ENCODE data around the gene GRIK2.

Gene GRIK2

DNA sequence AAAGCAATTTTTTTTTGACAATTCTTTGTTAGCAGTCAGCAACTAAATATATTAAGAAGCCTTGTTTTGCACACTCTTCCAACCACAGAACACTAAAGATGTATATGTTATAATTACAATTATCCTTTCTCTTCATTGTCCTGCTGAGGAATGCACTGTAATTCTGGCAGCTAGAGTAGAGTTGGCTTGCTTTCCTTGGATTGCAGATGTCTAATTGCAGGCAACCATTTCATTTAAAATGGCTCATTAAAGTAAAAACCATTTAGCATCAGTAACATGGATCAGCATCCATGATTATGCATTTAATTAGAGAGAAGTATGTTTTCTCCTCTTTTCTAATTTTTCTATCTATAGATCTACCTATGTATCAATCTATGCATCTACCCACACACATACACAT, 335.4 kb downstream of the GRIK2 start:
- no peak for DNase-seq

DNA sequence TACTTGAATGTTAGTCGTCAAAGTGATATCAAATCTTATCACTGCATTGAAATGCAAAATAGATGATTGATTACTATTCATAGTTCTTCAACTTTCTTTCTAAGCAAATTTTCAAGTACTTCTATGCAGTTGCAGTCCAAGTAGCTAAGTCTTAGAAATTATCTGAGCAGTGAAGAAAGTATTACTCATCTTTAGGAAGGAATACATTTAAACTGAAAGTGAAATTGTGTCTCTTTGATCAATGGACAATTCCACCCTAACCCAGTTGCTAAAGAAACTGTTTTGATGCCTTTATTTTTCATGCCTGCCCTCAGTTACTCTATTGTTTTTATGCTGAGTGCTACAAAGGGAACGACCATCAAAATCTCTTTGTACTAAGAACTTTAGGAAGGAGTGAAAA, 337.4 kb downstream of the GRIK2 start:
- peak; percentile 36 for DNase-seq

DNA sequence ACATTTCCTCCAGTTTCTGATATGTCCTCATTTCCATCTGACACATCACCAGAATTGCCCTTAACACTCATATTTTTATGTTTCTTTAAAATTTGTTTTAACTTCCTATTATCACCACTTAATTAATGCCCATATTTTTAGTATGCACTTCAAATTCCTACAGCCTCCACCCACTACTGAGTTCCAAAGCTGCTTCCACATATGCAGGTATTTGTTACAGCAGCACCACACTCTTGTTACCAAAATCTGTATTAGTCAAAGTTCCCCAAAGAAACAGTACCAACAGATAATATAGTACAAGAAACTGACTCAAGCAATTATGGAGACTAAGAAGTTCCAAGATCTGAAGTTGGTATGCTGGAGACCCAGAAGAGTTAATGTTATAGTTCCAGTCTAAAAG, 340.4 kb downstream of the GRIK2 start:
- DNase-seq = no peak

DNA sequence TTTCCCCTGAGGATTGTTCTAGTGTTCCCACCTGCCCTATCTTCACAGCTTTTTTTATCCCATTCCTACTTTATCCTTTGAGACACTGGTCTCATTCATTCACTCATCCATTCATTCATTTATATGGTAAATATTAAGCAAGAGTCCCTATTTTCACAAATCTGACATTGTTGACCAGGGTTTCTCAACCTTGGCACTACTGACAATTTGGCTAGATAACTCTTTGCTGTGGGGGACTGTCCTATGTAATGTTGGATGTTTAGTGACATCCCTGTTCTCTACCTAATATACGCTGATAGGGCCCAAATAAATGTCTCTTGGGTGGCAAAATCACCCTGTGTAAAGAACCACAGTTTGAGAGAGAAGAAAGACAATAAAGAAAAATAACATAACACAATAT, 345.0 kb downstream of the GRIK2 start:
- DNase-seq = no peak

DNA sequence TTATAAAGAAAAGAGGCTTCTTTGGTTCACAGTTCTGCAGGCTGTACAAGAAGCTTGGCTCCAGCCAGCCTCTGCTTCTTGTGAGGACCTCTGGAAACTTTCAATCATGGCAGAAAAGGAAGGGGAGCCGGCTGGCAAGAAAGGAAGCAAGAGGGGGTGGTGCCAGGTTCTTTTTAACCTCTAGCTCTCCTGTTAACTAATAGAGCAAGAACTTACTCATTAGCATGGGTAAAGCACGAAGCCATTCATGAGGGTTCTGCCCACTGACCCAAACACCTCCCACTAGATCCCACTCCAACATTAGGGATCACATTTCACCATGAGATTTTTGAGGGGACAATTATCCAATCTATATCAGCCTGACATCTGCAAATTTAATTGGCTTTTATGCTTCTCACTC, 347.1 kb downstream of the GRIK2 start:
- DNase-seq = no peak

DNA sequence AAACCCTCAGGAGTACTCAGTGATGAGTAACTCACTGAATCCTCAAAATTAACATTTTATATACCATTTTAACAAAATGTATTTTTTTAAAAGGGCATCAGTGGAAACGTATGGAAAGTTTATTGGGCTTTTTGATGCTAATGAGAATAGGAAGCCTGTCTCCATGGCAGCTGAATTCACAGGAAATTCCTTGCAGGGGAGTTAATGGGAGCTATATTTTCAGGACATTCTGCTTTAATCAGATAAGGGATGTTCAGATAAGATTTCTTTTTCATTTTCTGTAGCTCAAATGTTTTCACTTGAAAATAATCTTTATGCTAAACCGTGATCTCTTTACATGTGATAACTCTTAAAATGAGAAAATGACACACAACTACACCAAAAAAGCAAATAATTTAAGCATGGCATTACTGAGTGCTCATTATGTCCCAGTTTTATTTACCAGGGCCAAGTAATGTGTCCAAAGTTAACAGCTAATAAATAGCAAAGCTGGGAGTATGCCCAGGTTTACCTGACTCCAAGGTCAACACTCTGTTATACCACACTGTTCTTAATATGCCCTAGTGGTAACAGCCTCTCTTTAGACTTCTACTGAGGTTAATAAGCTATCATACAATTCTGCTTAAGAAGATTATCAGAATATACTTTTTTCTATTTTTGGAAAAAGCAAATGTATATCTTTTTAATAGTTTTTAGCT, 348.1 kb downstream of the GRIK2 start:
- DNase-seq = no peak

DNA sequence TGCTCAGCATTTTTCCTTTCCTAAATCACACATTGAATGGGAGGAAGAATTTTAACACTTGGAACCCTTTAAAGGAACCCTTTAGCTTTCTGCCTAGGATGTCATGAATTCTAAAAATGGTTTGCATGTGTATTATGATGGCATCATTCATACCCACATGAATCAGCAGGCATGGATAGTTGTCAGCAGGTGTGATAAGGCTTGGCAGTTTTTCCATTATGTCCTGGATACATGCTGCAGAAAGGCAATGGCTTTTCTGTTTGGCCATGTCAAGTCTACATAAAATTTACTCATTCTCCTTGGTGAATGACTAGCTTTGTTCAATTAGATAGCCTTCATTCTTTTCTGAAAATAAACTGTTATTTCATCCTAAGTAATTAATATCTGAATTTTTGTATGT, 353.7 kb downstream of the GRIK2 start:
- no peak for DNase-seq

DNA sequence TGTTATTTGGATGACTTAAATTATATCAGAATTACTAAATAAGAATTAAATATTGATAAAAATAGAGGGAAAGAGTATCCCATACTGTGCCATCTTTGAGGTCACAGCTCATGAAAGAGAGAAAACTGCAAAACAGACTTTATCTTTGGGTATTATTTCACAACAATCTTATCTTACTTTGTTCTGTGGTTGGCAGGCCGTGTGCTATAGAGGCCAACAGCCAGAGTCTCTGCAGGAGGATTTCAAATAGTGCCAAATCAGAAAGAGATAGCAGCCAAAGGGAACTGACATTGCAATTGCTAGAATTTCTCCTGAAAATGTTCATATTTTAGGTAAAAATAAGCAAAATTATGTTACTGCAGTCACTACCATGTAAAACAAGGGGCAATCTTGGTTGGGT, 354.2 kb downstream of the GRIK2 start:
- DNase-seq = no peak

DNA sequence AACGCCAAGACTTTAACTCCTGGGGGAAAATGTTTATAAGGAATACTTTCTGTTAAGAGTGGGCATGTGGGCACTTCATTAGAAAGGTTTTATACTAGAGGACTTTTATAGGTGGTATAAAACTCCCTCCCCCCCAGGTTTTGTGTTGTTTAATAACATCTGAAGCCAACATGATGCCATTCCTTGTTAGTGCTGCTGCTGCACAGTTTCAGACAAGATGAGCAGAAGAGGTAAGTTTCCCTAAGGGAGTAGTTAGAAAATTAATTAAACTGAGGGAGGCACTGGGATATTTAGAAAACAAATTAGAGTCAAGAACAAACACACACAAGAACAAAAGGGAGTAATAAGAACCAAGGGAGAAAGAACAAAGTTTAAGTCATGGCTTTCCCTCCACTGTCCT, 362.4 kb downstream of the GRIK2 start:
- no peak for DNase-seq

DNA sequence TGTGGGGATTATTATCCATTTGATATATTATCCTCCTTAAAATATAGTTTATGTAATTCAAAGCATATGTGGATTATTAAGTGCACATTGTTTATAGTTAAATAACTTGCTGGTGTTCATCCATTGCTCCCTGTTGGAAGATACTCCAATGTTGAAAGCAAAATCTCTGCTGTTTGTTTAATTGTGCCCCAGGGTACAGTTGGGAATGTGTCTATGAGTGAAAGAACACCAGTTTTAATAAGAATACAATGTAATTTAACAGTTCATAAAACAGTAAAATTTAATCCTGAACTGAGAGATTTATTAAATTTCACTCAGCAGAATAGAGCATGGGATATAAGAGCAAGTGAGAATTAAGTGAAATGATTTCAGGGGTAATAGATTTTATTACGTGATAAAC, 364.9 kb downstream of the GRIK2 start:
- DNase-seq = no peak

DNA sequence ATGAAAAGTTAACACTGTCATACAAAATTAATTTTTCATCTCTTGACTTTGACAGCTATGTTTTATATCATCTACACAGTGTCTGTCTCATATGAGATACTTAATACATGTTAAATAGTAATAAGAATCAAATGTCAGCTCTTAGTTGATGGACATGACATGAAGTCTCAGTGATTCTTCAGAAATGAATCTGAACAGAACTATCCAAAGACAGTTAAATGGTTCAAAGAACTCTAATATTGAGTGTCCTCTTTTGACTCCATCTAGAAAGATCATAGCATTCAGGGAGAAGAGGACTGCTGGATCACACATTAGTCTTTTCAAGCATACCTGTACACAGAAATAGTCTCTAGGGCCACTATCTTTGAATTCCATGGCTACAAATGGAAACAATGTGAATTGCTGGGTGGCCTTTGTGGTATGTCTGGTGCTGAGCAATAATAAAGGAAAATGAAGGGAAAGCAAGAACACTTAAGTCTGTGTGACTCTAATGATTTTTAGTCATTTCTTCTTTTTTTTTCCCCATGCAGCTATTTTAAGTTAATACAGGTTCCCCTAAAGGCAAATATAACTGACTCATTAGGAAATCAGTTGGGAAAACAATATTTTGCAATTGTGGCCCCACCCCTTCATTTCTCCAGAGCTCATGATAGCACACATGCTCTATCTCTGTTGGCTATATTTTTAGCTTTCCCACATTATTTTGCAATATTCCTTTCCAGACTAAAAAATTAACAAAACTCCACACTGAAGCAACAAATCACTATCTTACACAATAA, 367.5 kb downstream of the GRIK2 start:
- DNase-seq = peak; percentile 98

DNA sequence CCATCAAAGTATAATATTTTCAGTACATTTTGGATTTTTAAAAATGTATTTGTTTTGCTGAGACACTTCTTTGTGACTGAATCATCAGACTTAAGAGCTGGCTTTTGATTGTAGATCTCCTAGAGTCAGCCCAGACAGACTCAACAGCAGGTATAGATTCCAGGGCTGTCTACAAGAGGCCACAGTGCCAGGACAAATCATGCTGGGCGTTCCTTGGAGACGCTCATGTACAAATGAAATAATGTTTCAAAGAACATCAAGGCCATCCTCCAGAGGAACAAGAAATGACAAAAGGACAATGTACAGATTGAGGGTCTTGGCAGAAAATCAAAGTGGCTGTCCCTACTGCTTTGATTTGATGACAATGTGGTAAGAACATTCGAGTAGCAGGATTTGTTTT, 369.3 kb downstream of the GRIK2 start:
- DNase-seq = no peak

DNA sequence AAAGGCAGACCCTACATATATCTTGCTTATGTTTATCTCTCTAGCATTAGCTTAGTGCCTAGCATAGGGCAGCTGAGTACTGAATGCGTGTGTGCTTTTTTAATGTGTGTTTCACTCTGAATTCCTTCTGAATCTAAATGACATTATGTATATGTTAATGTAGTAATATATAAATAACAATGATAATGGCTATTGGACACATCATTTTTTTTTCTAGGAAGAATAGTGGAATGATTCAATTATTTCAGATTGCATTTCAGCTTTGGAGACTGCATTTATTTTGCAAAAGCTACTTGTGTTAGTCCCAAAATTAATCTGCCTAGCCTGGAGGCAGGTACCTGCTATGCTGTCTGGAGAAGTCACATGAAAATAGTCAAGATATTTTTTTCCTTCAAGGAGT, 371.8 kb downstream of the GRIK2 start:
- no peak for DNase-seq

DNA sequence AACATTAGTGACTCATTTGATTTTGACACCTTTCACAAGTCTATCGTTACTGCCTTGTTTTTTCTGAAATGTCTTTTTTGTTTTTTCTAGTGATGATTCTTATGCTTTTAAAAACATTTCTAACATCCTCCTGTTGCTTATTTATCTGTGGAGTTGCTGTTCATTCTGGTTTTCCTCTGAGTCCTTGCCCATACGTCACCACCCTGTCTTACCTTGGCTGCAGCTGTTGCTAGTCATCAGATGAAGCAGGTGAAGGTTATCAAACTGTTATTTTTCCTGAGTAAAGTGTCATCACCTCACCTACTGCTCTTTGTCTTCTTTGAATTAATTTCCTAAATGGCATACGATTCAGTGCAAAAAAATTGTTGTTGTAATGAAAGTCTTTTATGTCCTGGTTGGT, 376.6 kb downstream of the GRIK2 start:
- DNase-seq = no peak

DNA sequence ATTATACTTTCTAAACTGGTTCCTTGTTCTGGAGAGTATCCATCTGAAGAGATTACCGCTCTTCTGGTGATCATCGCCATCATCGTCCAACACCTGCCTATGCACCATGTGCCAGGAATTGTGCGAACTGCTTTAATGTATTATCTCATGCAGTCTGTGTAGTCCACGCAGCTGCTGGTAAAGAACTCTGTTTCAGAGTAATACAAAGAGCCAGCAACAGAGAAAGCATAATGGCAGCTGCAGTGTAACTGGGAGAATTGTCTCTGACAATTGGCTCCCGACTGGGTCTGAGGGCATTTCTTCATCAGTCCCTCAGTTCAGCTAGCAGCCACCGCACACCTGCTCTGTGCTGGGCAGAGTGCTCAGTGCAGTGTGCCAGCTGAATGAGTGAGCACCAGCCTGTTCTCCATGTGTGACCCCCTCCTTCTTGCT, 383.4 kb downstream of the GRIK2 start:
- no peak for DNase-seq

DNA sequence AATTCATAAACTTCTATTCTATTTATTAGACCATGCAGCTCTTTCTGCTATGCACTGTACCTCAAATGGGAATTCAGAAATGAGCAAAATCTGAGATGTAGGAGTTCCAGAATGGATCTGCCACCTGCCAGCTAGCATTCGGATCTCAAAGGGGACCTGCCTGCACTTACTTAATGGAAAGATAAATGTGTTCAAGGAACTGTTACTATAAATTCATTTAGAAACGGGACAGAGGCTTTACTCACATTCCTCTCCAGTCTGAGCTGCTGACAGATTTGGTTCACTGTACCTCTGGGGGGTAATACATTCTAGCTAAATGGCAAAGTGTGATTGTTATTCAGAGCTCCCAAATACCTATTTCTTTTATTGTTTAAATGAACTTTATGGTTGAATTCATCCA, 384.1 kb downstream of the GRIK2 start:
- no peak for DNase-seq

DNA sequence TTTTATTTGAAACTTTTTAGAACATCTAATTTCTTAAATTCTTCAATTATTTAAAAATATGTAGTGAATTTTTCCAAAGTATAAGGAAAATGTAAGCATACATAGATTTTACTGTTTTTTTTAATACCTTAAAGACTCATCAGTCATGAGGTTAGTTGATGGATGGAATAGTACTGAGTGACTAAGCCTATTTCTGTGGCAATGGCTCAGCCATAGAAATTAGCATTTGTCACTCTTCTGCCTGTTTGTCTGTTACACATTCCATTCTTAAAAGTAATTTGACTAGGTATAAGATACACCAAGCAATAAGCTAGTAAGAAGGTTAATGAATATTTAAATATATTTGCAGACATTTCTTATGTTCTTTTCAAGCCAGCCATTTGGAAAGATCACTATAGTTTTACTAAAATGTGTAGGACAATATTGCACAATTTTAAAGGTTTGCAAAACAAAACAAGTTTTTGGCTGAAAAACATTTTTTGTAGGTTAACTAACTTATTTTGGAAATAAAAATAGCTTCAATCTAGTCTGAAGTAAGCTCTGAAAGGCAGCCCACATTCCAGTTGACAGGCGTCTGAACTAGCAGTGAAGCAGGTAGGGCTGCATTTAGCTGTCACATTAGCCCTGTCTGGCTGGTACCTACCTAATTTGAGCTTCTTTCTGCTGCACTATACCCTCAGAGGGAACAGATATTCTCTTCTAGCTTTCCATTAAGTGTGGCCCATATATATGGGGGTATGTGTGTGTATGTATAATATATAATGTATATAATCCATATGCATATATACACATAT, 385.7 kb downstream of the GRIK2 start:
- peak; percentile 54 for DNase-seq

DNA sequence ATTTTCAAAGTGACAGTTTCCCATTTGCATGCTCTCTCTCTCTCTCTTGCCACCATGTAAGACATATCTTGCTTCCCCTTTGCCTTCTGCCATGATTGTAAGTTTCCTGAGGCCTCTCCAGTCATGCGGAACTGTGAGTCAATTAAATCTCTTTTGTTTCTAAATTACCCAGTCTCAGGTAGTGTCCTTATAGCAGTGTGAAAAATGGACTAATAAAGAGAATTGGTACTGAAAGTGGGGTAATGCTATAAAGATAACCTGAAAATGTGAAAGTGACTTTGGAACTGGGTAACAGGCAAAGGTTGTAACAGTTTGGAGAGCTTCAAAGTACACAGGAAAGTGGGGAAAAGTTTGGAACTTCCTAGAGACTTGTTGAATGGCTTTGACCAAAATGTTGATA, 389.8 kb downstream of the GRIK2 start:
- no peak for DNase-seq

DNA sequence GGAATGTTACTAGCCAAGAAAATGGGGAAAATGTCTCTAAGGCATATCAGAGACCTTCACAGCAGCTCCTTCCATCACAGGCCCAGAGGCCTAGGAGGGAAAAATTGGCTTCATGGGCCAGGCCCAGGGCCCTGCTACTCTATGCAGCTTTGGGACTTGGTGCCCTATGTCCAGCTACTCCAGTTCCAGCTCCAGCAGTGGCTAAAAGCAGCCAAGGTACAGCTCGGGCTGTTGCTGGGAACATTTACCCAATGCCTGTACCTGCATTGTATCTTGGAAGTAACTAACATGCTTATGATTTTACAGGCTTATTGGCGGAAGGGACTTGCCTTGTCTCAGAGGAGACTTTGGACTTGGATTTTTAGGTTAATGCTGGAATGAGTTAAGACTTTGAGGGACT, 390.6 kb downstream of the GRIK2 start:
- no peak for DNase-seq

DNA sequence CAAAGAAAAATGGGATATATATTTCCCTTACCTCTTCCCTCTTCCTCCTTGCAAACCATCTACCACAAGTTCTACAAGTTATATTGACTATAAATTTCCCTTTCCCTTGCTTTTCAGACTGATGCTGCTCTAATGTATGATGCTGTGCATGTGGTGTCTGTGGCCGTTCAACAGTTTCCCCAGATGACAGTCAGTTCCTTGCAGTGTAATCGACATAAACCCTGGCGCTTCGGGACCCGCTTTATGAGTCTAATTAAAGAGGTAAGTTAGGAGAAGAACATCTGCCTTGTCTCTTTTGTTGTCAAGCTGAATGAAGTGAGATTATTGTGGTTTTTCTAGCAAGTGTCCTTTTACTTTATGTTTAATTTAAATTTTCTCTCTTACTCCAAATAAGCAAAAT, 406.0 kb downstream of the GRIK2 start:
- DNase-seq = no peak

DNA sequence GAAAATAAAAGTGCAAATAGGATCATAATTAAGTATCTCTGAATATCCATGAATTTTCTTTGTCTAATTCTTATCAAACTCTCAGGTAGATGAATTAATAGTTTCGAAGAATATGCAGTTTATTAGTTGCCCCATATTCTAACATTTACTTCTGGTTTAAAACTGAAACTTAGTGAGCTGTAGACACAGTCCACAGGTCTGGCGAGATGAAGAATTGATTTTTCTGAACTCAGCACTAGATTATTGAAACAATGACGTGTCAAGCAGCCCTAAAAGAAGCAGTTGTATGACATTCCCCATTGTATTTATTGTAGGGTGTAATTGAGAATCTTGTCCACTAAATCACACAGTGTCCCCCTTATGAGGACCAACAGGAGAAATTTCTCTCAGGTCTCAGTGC, 407.1 kb downstream of the GRIK2 start:
- no peak for DNase-seq

DNA sequence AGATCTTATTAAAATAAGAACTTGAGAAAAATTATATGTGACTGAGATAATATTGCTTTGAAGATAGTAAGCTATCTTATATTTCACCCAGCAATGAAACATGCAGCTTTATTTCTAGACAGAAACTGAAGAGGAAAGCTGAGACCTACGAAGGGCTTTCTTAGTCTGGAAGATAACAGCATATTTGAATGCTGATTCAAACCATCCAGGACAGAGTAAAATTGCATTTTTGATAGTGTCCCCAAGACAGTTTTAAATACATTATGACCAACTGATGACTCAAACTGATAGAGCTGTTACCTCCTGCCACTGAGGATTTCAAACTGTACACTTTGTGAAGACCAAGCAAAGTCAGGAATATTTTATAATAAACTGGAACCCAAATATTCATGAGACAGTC, 409.6 kb downstream of the GRIK2 start:
- DNase-seq = no peak

DNA sequence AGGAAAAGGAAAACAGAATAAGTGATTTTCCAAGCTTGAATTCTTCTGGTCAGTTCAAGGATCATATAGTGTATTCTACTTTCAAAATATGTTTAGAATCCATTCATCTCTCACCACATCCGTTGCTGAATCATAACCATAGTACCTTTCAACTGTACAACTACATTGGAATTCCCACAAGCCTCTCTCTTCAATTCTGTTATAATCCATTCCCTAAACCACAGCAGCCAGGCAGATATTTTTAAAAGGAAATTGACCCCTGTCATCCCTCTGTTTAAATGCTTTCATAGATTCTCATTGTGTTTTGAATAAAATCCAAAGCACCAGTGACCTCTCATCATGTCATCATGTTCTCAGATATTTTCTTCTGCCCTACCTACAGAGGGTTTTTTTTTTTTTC, 412.7 kb downstream of the GRIK2 start:
- no peak for DNase-seq

DNA sequence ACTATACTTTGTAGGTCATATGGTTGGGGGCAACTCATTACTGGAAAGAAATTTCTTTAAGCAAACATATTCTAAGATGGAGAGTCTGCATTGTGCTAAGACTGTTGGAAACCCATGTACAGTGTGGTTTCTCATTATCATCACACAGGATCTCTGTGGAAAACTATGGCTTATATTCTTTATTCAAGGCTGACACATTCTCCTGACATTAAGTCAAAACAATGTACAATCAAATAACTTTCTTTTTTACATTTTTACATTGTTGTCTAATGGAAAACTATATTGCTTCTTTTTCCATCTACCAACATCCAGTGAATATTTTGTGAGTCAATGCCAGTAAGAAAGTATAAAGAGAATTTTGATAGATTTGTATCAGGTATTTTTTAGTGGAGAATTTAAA, 417.6 kb downstream of the GRIK2 start:
- no peak for DNase-seq

All from inflammatory macrophage treated with lipopolysaccharide for 4 hours (primary cell).